OCI-LY7 (cell line): ENCODE data around the gene PURB. TPM values are rescaled to one million over a fixed set of nuclear protein-coding genes. Genes with fewer than 3 reads are reported as not detected.
"Not testable (repeated sequence)": the region's sequence is repeated elsewhere in the genome, so short reads cannot be mapped to it uniquely, and the experiment has no call there.

Source experiments
- BruUV-seq: library from RNA; stranded (reverse); fragments of 400-500 nt; replicated peaks from 2 replicates; lab custom pipeline; 2021; lab: Mats Ljungman, UMichigan
- CTCF ChIA-PET: fragments of 300-600 bp; sonication (Branson Sonifier 250); formaldehyde crosslinking; loops from one replicate; lab custom pipeline; 2022; ENCODE audit warnings: antibody characterized with exemption; ENCODE audit not compliant: unreplicated experiment; lab: Charles Lee
- POLR2A ChIA-PET: fragments of 300-600 bp; sonication (Branson Sonifier 250); formaldehyde crosslinking; loops from one replicate; lab custom pipeline; 2022; ENCODE audit warnings: antibody characterized with exemption; lab: Charles Lee
- DNase-seq: peaks from one replicate; pipeline ENCODE4 v3.0.0-alpha.2; 2015; ENCODE audit warnings: low spot score
- H2AFZ ChIP-seq: fragments of 200-600 bp; sonication (generic), shearing (Covaris generic); 2 replicates; pipeline ENCODE4 v1.6.1; 2014; ENCODE audit warnings: mild to moderate bottlenecking, antibody characterized with exemption, low read length, moderate library complexity
- H3K27ac ChIP-seq: fragments of 200-600 bp; sonication (generic); 2 replicates; pipeline ENCODE4 v1.5.1; 2014; ENCODE audit warnings: mixed run types, low read depth, mild to moderate bottlenecking, moderate library complexity, low read length, inconsistent platforms; ENCODE audit not compliant: poor library complexity, severe bottlenecking
- H3K36me3 ChIP-seq: fragments of 200-600 bp; sonication (generic); 2 replicates; pipeline ENCODE4 v1.6.1; 2014; ENCODE audit warnings: mild to moderate bottlenecking, antibody characterized with exemption, low read length, moderate library complexity, mixed read lengths; ENCODE audit not compliant: insufficient read depth
- H3K4me1 ChIP-seq: fragments of 200-600 bp; sonication (generic); 2 replicates; pipeline ENCODE4 v1.5.1; 2014; ENCODE audit warnings: mild to moderate bottlenecking, low read length; ENCODE audit not compliant: insufficient read depth, poor library complexity, severe bottlenecking
- H3K4me2 ChIP-seq: fragments of 200-600 bp; sonication (generic); 2 replicates; pipeline ENCODE4 v1.6.1; 2014; ENCODE audit warnings: mild to moderate bottlenecking, low read length
- H3K4me3 ChIP-seq: fragments of 200-600 bp; sonication (generic); 2 replicates; pipeline ENCODE4 v1.5.1; 2014; ENCODE audit warnings: mild to moderate bottlenecking, low read depth, low read length; ENCODE audit not compliant: poor library complexity, severe bottlenecking
- H3K79me2 ChIP-seq: fragments of 200-600 bp; sonication (generic); 2 replicates; pipeline ENCODE4 v1.6.1; 2016; ENCODE audit warnings: low read depth, mild to moderate bottlenecking, low read length, moderate library complexity, mixed read lengths; ENCODE audit not compliant: insufficient read depth
- H3K9me2 ChIP-seq: fragments of 200-600 bp; sonication (generic); 2 replicates; pipeline ENCODE4 v1.6.1; 2016; ENCODE audit warnings: mild to moderate bottlenecking, low read length, mixed read lengths; ENCODE audit not compliant: insufficient read depth
- H3K9me3 ChIP-seq: fragments of 200-600 bp; sonication (generic); 2 replicates; pipeline ENCODE4 v1.6.1; 2014; ENCODE audit warnings: mild to moderate bottlenecking, mixed run types, low read length, mixed read lengths
- H4K20me1 ChIP-seq: fragments of 200-600 bp; sonication (generic); 2 replicates; pipeline ENCODE4 v1.6.1; 2014; ENCODE audit warnings: mild to moderate bottlenecking, antibody characterized with exemption, low read length, moderate library complexity, mixed read lengths; ENCODE audit not compliant: insufficient read depth
- EZH2phosphoT487 ChIP-seq: fragments of 200-600 bp; sonication (generic); IDR thresholded peaks from 2 replicates; pipeline ENCODE4 v1.6.1; 2018; ENCODE audit warnings: low read depth, borderline replicate concordance, mild to moderate bottlenecking, mixed run types, antibody characterized with exemption, low read length, moderate library complexity, mixed read lengths
- intact Hi-C: fragments of 100-400 bp; cut with micrococcal nuclease; formaldehyde crosslinking; loops from one replicate; pipeline ENCODE4 v1.10.0; 2022; ENCODE audit not compliant: unreplicated experiment
- total RNA-seq, 2 experiments: library from RNA; depleted of rRNA in 1 of 2; stranded (reverse); fragments of >200 nt in 1 of 2; shearing (Covaris generic) in 1 of 2; gene quantifications; 2 replicates each; pipeline ENCODE4 v1.2.3, GENCODE V29; 2014 to 2022
- TF ChIP-seq, protein P1 (sequence below): fragments of 200-600 bp; sonication (generic); conservative IDR thresholded peaks from 2 replicates; pipeline ENCODE4 v1.5.1; 2014; ENCODE audit warnings: mild to moderate bottlenecking, antibody characterized with exemption, low read length, moderate library complexity, mixed read lengths

Gene PURB
- total RNA-seq, 2 experiments from 2014 or later = 15.2 to 22.7 TPM

DNA sequence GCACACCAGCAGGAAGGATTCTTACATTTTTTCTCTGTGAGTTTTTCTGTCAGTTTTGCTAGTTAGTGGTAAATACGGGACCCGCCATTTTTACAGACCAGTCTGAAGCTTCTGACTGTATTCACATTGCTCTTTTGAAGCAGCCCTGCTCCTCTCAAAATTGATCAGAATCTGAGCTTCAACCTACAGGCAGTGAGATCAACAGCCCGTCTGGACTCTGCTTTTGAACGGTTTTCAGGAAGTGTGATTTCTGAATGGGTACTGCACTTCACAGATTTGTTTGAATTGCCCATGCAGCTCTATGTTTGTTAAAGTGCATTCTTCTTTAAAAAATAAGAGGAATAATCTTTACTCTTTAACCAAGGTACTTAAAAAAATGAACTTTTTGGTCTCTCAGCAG is 8.9 kb downstream of the PURB start:
- no peak for TF ChIP-seq EZH2phosphoT487
- TF ChIP-seq, protein P1, sequence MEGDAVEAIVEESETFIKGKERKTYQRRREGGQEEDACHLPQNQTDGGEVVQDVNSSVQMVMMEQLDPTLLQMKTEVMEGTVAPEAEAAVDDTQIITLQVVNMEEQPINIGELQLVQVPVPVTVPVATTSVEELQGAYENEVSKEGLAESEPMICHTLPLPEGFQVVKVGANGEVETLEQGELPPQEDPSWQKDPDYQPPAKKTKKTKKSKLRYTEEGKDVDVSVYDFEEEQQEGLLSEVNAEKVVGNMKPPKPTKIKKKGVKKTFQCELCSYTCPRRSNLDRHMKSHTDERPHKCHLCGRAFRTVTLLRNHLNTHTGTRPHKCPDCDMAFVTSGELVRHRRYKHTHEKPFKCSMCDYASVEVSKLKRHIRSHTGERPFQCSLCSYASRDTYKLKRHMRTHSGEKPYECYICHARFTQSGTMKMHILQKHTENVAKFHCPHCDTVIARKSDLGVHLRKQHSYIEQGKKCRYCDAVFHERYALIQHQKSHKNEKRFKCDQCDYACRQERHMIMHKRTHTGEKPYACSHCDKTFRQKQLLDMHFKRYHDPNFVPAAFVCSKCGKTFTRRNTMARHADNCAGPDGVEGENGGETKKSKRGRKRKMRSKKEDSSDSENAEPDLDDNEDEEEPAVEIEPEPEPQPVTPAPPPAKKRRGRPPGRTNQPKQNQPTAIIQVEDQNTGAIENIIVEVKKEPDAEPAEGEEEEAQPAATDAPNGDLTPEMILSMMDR = no peak
- H3K36me3 ChIP-seq = peaks cover 34% of the 10 kb centered on the region
- no peak for DNase-seq
- H3K27ac ChIP-seq = no peak overlapping the region
- H3K79me2 ChIP-seq = peaks cover 36% of the 10 kb centered on the region
- H3K9me3 ChIP-seq = no peaks in the 10 kb centered on the region
- CTCF ChIA-PET = no interaction called here
- no peak overlapping the region for H2AFZ ChIP-seq
- H3K4me2 ChIP-seq = 0 out of 2 replicates have a peak overlapping the region, but pooled peaks have one; percentile 1
- H3K4me1 ChIP-seq = peaks cover 18% of the 10 kb centered on the region
- BruUV-seq = no TSS peak
- H4K20me1 ChIP-seq = peaks cover 22% of the 10 kb centered on the region
- POLR2A ChIA-PET = interaction anchor here (0.7 to 1.3 kb wide), 4 partner anchors 9 to 62 kb away, joined by 3 to 4 read pairs (median 4); partner anchors contain the start of gene PURB
- intact Hi-C loops = no loop called here
- H3K4me3 ChIP-seq = no peak overlapping the region
- no peaks in the 10 kb centered on the region for H3K9me2 ChIP-seq

DNA sequence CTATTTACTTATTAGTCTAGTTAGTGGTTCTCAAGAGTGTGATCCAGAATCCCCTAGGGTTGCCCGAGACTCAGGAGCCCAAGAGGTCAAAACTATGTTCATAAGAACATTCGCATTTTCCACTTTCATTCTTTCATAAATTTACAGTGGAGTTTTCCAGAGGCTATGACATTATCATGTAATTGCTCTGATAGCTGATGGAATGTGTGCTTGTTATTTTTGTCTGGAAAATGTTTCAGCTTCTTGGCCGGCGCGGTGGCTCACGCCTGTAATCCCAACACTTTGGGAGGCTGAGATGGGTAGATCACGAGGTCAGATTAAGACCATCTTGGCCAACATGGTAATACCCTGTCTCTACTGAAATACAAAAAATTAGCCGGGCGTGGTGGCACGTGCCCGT is 10.1 kb downstream of the PURB start:
- Histone ChIP-seq H3K79me2 (peaks cover 25% of the 10 kb centered on the region), H3K4me3 (no peak overlapping the region), H4K20me1 (peaks cover 11% of the 10 kb centered on the region), H3K4me1 (peaks cover 7% of the 10 kb centered on the region), H2AFZ (no peak overlapping the region), H3K27ac (no peak overlapping the region), H3K4me2 (no peak overlapping the region), H3K9me3 (no peaks in the 10 kb centered on the region), H3K36me3 (peaks cover 23% of the 10 kb centered on the region), H3K9me2 (no peaks in the 10 kb centered on the region)
- ChIA-PET POLR2A (interaction anchor here (0.7 to 0.9 kb wide), 3 partner anchors 9 to 267 kb away, joined by 3 to 6 read pairs (median 3); no protein-coding TSS in a partner anchor), CTCF (no interaction called here)
- no peak for DNase-seq
- BruUV-seq = no TSS peak
- intact Hi-C loops = no loop called here
- no peak for TF ChIP-seq EZH2phosphoT487
- TF ChIP-seq, protein P1 = no peak

DNA sequence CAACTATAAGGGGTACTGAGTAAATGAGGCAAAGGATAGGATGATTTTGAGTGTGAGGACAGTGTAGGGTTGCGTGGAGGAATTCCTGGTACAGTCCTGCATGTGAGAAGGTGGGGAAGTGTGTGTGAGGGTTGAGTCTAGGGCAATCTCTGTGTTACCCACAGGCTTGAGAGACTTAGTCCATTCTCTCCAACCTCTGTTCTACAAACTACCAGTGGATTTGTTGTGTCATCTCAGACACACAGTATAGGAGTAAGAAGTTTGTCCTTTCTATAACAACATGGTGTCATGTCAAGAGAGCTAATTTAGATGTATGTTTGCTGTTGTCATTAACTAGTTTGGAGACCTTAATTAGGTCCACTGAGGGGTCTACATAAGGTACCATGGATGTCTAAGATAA is 12.5 kb downstream of the PURB start:
- Histone ChIP-seq H3K27ac (no peak overlapping the region), H2AFZ (no peak overlapping the region), H3K9me2 (no peaks in the 10 kb centered on the region), H3K4me3 (no peak overlapping the region), H3K4me1 (no peaks in the 10 kb centered on the region), H3K36me3 (peaks cover 2% of the 10 kb centered on the region; the same call in 1 of the 2 replicates), H3K9me3 (no peaks in the 10 kb centered on the region), H3K79me2 (peaks cover under 1% of the 10 kb centered on the region; the same call in 1 of the 2 replicates), H3K4me2 (no peak overlapping the region), H4K20me1 (no peaks in the 10 kb centered on the region)
- BruUV-seq = no TSS peak
- TF ChIP-seq, protein P1 = no peak
- TF ChIP-seq EZH2phosphoT487 = no peak
- ChIA-PET POLR2A (interaction anchor here (0.7 to 1.7 kb wide), 3 partner anchors 9 to 84 kb away, joined by 3 to 4 read pairs (median 3); no protein-coding TSS in a partner anchor), CTCF (no interaction called here)
- intact Hi-C loops = no loop called here
- DNase-seq = no peak

DNA sequence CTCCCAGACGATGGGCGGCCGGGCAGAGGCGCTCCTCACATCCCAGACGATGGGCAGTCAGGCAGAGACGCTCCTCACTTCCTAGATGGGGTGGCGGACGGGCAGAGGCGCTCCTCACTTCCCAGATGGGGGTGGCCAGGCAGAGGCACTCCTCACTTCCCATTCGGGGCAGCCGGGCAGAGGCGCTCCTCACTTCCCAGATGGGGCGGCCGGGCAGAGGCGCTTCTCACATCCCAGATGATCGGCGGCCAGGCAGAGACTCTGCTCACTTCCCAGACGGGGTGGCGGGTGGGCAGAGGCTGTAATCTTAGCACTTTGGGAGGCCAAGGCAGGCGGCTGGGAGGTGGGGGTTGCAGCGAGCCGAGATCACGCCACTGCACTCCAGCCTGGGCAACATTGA is 13.4 kb downstream of the PURB start:
- H3K27ac ChIP-seq, DNase-seq, H3K9me3 ChIP-seq, intact Hi-C loops, H2AFZ ChIP-seq, H3K79me2 ChIP-seq, H3K4me1 ChIP-seq, H3K36me3 ChIP-seq, CTCF ChIA-PET, H3K4me2 ChIP-seq, H3K9me2 ChIP-seq, H4K20me1 ChIP-seq, BruUV-seq, H3K4me3 ChIP-seq: not testable (repeated sequence)
- POLR2A ChIA-PET = interaction anchor here (1.7 kb wide), 1 partner anchor 10 kb away, joined by 4 read pairs; no protein-coding TSS in a partner anchor
